Natural killer cell treated with Interleukin-12 subunit alpha and Interleukin-12 subunit beta and Interleukin-15 and Interleukin-18, amount 100 ng/mL, for 72 hours (primary cell): ENCODE data around the gene UVRAG. TPM values are rescaled to one million over a fixed set of nuclear protein-coding genes. Genes with fewer than 3 reads are reported as not detected.
"Not testable (repeated sequence)": the region's sequence is repeated elsewhere in the genome, so short reads cannot be mapped to it uniquely, and the experiment has no call there.

Source experiments
- ATAC-seq, 2 donors: fragments of 150-1000 bp; cut with Tn5 transposase in 1 of 2; sonication (Bioruptor Pico), chemical (Tn5 transposase) in 1 of 2; 2 replicates each; pipeline ENCODE4 v1.10.0; 2021
- DNase-seq: peaks from one replicate; pipeline ENCODE4 v3.0.0; 2022; ENCODE audit warnings: low spot score
- H3K27ac Mint-ChIP-seq, 2 donors: 1 replicate in 1 of 2; 2 replicates in 1 of 2; pipeline ENCODE4 v1.8.0; 2022; ENCODE audit warnings: mixed read lengths in 2 of 2, mild to moderate bottlenecking in 1 of 2, moderate library complexity in 1 of 2
- H3K27me3 Mint-ChIP-seq, 2 donors: 1 replicate in 1 of 2; 2 replicates in 1 of 2; pipeline ENCODE4 v1.8.0; 2022; ENCODE audit warnings: mixed read lengths in 2 of 2
- H3K36me3 Mint-ChIP-seq: one replicate; pipeline ENCODE4 v1.8.0; 2022; ENCODE audit warnings: mixed read lengths
- H3K4me1 Mint-ChIP-seq, 2 donors: 1 replicate in 1 of 2; 2 replicates in 1 of 2; pipeline ENCODE4 v1.8.0; 2022; ENCODE audit warnings: low read depth in 2 of 2, mixed read lengths in 2 of 2, mild to moderate bottlenecking in 1 of 2
- H3K4me3 Mint-ChIP-seq: one replicate; pipeline ENCODE4 v1.8.0; 2022; ENCODE audit warnings: mixed read lengths
- H3K9me3 Mint-ChIP-seq: 2 replicates; pipeline ENCODE4 v1.8.0; 2022; ENCODE audit warnings: mixed read lengths
- total RNA-seq, 2 donors: library from RNA; stranded (reverse); gene quantifications; one replicate each; pipeline ENCODE4 v1.2.3, GENCODE V29; 2022

UVRAG gene
- total RNA-seq, 2 donors from 2014 or later: 16.6 to 29.9 TPM

DNA sequence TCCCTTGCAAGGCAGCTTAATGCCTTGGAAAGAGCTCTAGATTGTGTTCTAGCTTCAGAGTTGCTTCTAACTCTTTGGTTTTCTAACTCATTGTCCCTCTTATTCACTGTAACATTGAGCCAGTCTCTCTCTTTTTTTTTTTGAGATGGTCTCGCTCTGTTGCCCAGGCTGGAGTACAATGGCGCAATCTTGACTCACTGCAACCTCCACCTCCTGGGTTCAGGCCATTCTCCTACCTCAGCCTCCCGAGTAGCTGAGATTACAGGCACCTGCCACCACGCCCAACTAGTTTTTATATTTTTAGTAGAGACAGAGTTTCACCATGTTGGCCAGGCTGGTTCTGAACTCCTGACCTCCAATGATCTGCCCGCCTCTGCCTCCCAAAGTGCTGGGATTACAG lies 266.1 kb downstream of the UVRAG start:
- not testable (repeated sequence) for H3K4me3 Mint-ChIP-seq, H3K27ac Mint-ChIP-seq, H3K4me1 Mint-ChIP-seq, DNase-seq, H3K36me3 Mint-ChIP-seq, H3K27me3 Mint-ChIP-seq, H3K9me3 Mint-ChIP-seq, ATAC-seq

DNA sequence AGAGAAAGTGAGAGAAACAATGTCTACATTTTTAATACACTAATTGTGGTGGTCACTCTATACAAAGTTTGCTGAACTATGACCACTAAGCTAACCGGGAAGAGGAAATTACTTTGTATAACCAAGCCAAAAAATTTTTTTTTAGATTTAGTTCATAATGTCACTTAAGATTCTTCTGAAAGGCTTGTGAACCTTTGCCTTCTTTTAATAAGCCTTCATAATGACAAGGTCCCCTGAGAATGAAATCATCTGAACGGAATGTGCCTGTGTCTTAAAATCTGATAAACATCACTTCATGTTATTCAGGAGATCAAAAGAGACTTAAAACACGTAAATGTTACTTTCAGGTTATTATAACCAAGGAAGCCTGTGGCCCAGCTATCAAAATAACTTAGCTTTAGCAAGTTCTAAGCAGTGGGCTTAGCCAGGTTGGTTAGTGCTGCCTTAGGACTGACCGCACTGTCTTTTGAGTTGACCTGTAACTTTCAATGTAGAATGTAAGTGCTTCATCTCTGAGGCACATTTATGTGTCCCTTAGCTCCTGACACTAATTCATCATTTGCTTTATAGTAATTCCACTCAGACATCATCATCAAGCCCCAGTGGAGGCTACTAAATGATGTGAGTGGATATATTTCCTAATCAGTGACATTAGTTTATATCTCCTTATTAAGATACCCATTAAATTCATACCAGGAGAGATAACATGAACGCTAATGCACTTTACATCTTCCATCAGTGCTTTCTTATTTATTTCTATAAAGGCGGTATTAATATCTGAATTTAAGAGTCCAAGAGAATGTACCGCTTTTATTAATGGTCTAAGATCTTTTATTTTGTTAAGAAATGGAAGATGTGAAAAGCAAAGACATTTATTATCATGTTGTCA lies 268.8 kb downstream of the UVRAG start:
- Mint-ChIP-seq H3K4me1 (no peaks in the 10 kb centered on the region), H3K36me3 (no peaks in the 10 kb centered on the region), H3K27me3 (no peaks in the 10 kb centered on the region), H3K4me3 (no peak overlapping the region), H3K27ac (no peak overlapping the region), H3K9me3 (no peaks in the 10 kb centered on the region)
- DNase-seq (no peak), ATAC-seq (no peak)

DNA sequence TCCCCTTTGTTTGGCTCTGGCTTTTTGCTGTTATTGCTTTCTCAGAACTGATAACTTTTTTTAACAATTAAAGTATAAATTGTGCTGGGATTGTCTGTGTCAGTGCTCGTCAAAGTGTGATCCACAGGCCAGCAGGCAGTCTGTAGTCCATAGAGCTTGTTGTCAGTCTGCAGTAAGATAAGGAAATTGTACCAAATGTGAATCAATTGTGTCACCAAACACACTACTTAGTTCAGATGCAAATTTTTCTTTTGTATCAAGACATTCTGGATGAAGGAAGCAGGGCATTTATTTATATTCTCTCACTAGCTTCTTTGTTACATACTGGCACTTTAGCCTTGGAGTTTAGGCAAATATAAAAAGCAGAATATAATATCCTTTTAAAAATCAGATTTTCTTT lies 270.3 kb downstream of the UVRAG start:
- ATAC-seq (no peak), DNase-seq (no peak)
- H3K4me3 Mint-ChIP-seq: no peak overlapping the region
- no peak overlapping the region for H3K27ac Mint-ChIP-seq
- H3K9me3 Mint-ChIP-seq: no peaks in the 10 kb centered on the region
- no peaks in the 10 kb centered on the region for H3K36me3 Mint-ChIP-seq
- no peaks in the 10 kb centered on the region for H3K4me1 Mint-ChIP-seq
- no peaks in the 10 kb centered on the region for H3K27me3 Mint-ChIP-seq

DNA sequence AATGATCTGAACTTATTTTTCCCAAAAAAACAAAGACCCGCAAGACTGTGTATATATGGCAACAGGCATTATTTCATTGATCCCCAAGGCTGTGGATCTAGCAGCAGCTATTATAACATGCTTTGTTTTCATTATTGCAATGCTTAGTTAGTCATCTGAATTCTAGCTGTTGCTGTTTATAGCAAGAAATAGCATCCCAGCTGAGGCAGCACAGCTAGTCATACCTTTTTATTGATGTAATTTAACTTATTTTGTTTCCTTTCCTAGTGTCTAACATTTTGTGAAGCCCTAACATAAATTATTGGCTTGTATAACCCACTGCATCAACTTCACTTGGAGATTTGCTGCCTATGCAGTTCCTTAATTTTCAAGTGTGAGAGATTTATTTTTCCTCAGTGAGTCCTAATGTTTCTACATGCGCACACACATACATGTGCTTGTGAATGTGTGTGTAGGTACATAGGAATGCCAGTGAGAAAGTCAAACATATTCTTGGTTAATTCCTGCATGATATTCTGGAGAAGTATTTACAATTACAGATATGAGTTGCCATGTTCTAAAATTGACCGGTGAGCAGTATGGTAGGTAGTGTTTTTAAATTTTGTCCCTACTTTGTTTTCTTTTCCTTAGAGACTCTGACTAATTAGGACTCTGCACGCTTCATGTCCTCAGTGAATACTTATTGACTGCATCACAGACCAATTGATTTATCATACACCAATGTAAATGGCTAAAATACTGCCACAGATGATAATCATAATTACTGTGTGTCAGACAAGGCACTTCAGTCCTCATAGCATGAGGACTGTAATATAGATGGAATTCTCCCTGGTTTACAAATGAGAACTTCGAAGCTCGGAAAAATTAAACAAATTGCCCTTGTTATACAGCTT lies 272.0 kb downstream of the UVRAG start:
- Mint-ChIP-seq H3K27me3 (no peaks in the 10 kb centered on the region), H3K27ac (no peak overlapping the region), H3K4me1 (peaks cover 0 to 3% of the 10 kb centered on the region in 2 donors), H3K9me3 (peaks cover 3% of the 10 kb centered on the region), H3K36me3 (peaks cover 11% of the 10 kb centered on the region), H3K4me3 (no peak overlapping the region)
- DNase-seq: no peak
- ATAC-seq: no peak

DNA sequence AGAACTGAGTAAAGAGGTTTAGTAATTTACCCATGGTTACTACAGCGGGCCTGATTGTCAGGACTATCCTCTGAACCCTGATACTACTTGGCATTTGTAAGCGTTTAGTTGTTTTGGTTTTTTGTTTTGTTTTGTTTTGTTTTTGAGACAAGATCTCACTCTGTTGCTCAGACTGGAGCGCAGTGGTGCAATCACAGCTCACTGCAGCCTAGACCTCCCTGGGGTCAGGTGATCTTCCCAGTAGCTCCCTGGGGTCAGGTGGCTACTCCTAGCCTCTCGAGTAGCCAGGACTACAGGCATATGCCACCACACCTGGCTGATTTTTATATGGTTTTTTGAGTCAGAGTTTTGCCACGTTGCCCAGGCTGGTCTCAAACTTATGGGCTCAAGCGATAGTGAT lies 272.7 kb downstream of the UVRAG start:
- no peaks in the 10 kb centered on the region for H3K27me3 Mint-ChIP-seq
- no peak for ATAC-seq
- no peak for DNase-seq
- H3K4me3 Mint-ChIP-seq: no peak overlapping the region
- H3K9me3 Mint-ChIP-seq: peaks cover 3% of the 10 kb centered on the region
- no peak overlapping the region for H3K27ac Mint-ChIP-seq
- peaks cover 11% of the 10 kb centered on the region for H3K36me3 Mint-ChIP-seq
- H3K4me1 Mint-ChIP-seq: peaks cover 0 to 3% of the 10 kb centered on the region in 2 donors

DNA sequence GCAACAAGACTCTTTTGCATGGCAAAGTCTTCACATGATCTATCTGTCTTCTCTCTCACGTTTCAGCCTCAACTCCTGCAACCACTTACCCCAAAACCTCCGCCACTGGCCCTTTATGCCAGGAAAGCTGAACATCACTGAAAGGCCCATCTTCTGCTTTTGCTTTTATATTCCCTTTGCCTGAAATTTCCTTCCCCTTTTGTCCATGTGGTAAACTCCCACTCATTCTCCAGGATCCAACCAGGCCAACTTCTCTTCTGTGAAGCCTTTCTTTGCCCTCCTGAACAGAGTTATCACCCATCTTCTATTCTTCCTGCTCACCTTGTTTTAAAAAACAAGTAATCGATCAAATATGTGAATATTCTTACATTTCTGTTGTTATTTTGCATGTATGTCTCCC lies 273.5 kb downstream of the UVRAG start:
- no peak overlapping the region for H3K27ac Mint-ChIP-seq
- peaks cover 3% of the 10 kb centered on the region for H3K9me3 Mint-ChIP-seq
- peaks cover 11% of the 10 kb centered on the region for H3K36me3 Mint-ChIP-seq
- peaks cover 0 to 5% of the 10 kb centered on the region in 2 donors for H3K4me1 Mint-ChIP-seq
- no peaks in the 10 kb centered on the region for H3K27me3 Mint-ChIP-seq
- DNase-seq (no peak), ATAC-seq (no peak)
- H3K4me3 Mint-ChIP-seq: no peak overlapping the region

DNA sequence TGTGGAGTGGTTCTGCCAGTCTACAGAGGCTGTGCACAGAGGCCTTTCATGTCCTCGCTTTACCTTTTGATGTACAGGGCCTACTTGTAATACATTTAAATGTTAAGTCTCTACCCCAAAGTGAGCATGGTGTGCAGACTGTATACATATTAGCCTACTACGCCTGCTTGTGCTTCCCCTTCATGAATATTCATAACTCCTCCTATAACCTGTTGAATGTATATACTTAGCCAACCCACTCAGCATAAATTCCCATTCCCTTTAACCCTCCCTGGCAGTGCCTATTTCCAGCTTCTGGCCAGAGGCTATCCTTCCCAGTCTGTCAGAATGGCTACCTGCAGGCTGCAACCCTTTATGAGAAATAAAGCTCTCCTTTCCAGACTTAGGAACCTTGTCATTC lies 275.2 kb downstream of the UVRAG start:
- H3K4me1 Mint-ChIP-seq: peaks cover 0 to 8% of the 10 kb centered on the region in 2 donors
- no peak overlapping the region for H3K27ac Mint-ChIP-seq
- H3K4me3 Mint-ChIP-seq: no peak overlapping the region
- H3K36me3 Mint-ChIP-seq: peaks cover 11% of the 10 kb centered on the region
- peaks cover 3% of the 10 kb centered on the region for H3K9me3 Mint-ChIP-seq
- ATAC-seq (no peak), DNase-seq (no peak)
- no peaks in the 10 kb centered on the region for H3K27me3 Mint-ChIP-seq

DNA sequence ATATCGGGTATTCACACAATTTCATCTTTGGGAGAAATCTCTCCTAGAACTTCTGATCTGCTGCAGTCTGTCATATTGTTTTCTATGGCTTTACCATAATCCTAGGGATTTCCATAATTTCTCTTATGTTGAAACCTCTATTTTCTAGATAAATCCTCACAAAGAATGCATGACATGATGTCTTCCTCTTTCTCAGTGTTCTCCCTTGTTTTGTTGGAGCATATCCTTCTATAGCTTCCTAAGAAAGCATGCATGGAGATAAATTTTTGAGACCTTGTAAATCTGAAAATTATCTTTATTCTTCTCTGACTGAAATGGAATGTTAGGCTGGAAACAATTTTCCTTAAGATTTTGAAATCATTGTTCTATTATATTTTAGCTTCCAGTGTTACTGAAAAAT lies 275.8 kb downstream of the UVRAG start:
- DNase-seq (no peak), ATAC-seq (no peak)
- Mint-ChIP-seq H3K27me3 (no peaks in the 10 kb centered on the region), H3K4me3 (no peak overlapping the region), H3K27ac (no peak overlapping the region), H3K36me3 (peaks cover 11% of the 10 kb centered on the region), H3K9me3 (peaks cover 3% of the 10 kb centered on the region), H3K4me1 (peaks cover 0 to 8% of the 10 kb centered on the region in 2 donors)

DNA sequence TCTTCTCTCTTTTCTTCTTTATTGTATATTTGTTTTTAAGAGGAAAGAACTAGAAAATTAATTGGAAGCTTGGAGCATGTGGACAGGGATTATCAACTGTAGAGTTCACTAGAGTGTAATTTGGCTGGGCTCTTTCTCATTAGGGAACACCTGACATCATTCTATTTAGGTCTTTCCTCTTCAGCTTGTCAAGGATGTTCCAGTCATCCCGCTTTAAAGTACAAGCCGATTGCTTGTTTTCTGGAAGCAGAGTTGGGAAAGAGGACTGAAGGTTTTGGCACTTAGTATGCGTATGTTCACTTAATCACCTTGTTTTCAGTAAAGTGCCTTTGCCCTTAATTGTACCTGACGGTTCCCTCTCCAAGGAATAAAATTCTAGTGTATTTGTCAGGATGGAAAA lies 279.7 kb downstream of the UVRAG start:
- H3K27ac Mint-ChIP-seq: no peak overlapping the region
- peaks cover 11% of the 10 kb centered on the region for H3K36me3 Mint-ChIP-seq
- no peak overlapping the region for H3K4me3 Mint-ChIP-seq
- H3K27me3 Mint-ChIP-seq: no peaks in the 10 kb centered on the region
- H3K4me1 Mint-ChIP-seq: peaks cover 0 to 13% of the 10 kb centered on the region in 2 donors
- peaks cover 3% of the 10 kb centered on the region for H3K9me3 Mint-ChIP-seq
- ATAC-seq: no peak
- no peak for DNase-seq

DNA sequence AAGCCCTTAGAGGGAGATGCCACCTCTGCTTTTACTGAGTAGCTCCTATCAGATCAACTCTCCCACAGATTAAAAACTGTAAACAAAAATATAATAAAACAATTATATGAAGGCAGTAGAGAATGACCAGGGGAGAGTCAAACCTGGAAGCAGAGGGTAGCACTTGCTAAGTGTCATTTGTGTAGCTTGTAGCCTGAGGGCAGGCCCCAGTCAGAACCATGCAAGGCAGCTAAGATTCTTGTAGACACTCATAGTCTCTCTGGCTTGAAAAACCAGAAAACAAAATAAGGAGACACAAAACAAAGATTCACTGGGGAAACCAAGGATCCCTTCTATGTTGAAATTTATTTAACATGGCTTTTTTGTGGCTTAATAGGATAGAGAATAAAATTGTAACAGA lies 280.9 kb downstream of the UVRAG start:
- Mint-ChIP-seq H3K9me3 (peaks cover 3% of the 10 kb centered on the region), H3K27ac (no peak overlapping the region), H3K27me3 (no peaks in the 10 kb centered on the region), H3K4me1 (peaks cover 0 to 13% of the 10 kb centered on the region in 2 donors), H3K36me3 (peaks cover 9% of the 10 kb centered on the region), H3K4me3 (no peak overlapping the region)
- ATAC-seq (no peak), DNase-seq (no peak)

DNA sequence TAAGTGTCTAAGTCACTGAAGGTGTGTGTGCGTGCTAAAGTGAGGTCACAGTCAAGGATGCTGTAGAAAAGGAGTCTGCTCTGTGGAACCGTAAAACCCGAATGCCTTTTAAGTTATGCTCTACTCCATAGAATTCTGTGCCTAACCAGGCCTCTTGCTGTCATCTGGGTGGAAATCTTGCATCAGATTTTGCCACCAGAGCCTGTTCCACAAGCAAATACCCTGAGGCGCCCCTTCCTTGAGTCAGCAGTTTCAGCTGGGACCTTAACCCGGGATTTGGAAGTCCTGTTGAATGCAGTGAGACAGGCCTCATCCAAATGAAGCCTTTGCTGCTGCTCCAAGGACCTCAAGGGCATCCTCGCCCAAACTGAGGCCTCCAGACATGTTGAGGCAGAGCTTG lies 281.5 kb downstream of the UVRAG start:
- Mint-ChIP-seq H3K4me3 (no peak overlapping the region), H3K27me3 (no peaks in the 10 kb centered on the region), H3K4me1 (peaks cover 0 to 10% of the 10 kb centered on the region in 2 donors)

DNA sequence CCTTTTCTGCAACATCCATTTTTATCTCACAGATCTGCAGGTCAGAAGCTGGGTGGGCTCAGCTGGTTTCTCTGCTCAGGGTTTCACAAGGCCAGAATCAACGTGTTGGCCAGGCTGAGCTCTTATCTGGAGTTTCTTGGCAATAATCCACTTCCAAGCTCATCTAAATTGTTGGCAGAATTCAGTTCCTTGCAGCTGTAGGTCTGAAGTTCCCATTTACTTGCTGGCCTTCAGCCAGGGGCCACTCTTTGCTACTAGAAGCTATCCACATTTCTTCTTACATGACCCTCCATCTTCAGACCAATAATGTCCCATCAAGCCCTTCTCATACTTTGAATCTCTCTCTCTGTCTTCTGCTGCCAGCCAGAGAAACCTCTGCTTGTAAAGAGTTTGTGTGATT lies 287.8 kb downstream of the UVRAG start:
- Mint-ChIP-seq H3K27me3 (no peaks in the 10 kb centered on the region), H3K36me3 (no peaks in the 10 kb centered on the region)

More for the DNA sequence above, 281.5 kb downstream of the UVRAG start:
- DNase-seq: no peak
- Mint-ChIP-seq H3K9me3 (no peaks in the 10 kb centered on the region), H3K27ac (no peak overlapping the region), H3K36me3 (peaks cover 2% of the 10 kb centered on the region)
- no peak for ATAC-seq

DNA sequence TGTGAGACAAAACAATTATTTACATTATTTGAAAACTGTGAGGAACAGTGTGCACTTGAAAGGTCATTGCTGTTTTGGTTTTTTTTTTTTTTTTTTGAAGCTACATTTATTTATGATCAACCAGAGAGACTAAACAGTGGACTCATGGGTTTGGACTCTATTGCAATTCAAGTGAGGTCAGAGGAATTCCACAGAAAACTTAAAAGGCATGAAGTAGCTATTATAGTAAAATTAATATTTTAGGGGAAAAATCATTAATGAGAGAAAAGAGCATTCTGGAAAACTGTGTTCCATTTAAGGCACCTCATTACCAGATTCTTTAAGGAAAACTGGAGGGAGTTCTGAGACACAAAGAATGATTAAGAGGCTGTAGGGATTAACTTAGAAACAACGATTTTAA lies 288.4 kb downstream of the UVRAG start:
- ATAC-seq: no peak
- Mint-ChIP-seq H3K4me3 (no peak overlapping the region), H3K9me3 (no peaks in the 10 kb centered on the region), H3K27ac (no peak overlapping the region), H3K4me1 (peaks cover 3 to 7% of the 10 kb centered on the region in 2 donors), H3K36me3 (no peaks in the 10 kb centered on the region), H3K27me3 (no peaks in the 10 kb centered on the region)
- no peak for DNase-seq

More for the DNA sequence above, 287.8 kb downstream of the UVRAG start:
- ATAC-seq (no peak), DNase-seq (no peak)
- Mint-ChIP-seq H3K27ac (no peak overlapping the region), H3K4me1 (peaks cover 3 to 7% of the 10 kb centered on the region in 2 donors), H3K9me3 (no peaks in the 10 kb centered on the region), H3K4me3 (no peak overlapping the region)

DNA sequence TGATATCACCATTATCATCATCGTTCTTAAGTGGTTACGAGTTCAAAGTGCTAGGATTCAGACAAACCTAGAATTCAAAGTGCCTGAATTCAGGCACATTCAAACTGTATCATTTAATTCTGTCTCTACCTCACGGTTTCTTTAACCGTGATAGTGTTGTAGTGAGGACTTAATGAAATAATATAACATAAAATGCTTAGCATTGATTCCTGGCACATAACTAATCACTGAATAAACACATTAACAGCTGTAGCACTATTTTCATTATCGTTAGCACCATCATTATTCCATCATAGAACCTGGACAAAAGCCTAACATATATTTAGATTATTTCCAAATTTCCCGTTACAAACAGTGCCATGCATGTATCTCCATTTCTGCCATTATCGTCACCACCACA lies 289.3 kb downstream of the UVRAG start:
- ATAC-seq (no peak), DNase-seq (no peak)
- peaks cover 3 to 7% of the 10 kb centered on the region in 2 donors for H3K4me1 Mint-ChIP-seq
- H3K27me3 Mint-ChIP-seq: no peaks in the 10 kb centered on the region
- H3K9me3 Mint-ChIP-seq: no peaks in the 10 kb centered on the region
- H3K36me3 Mint-ChIP-seq: no peaks in the 10 kb centered on the region
- no peak overlapping the region for H3K4me3 Mint-ChIP-seq
- no peak overlapping the region for H3K27ac Mint-ChIP-seq
